ENCODE results near the gene PNISR.

PNISR gene

GRCh38 chr6:99416226-99416625 is 8.9 kb downstream of the PNISR start:
- DNase-seq: no peak
- Histone ChIP-seq H3K9ac (ENCODE audit: low read length) (no peak overlapping the region), H2AFZ (ENCODE audit: low read length) (no peak overlapping the region), H3K27me3 (replicated peaks; ENCODE audit: insufficient read depth, low read length) (no peaks in the 10 kb centered on the region), H3K9me3 (replicated peaks; ENCODE audit: insufficient read depth, low read length) (no peaks in the 10 kb centered on the region), H3K27ac (ENCODE audit: low read length) (no peak overlapping the region), H4K20me1 (ENCODE audit: insufficient read depth, low read length) (peaks cover 33% of the 10 kb centered on the region), H3K79me2 (ENCODE audit: low read length) (peaks cover 99% of the 10 kb centered on the region), H3K4me1 (ENCODE audit: low read length) (no peaks in the 10 kb centered on the region), H3F3A (ENCODE audit: insufficient read depth, low read length) (no peaks in the 10 kb centered on the region), H3K4me2 (ENCODE audit: low read depth, low read length) (no peak overlapping the region), H3K36me3 (replicated peaks; ENCODE audit: insufficient read depth, low read length) (0 out of 2 replicates have a peak, but pooled peaks cover 2% of the 10 kb centered on the region), H3K9me2 (replicated peaks; ENCODE audit: insufficient read depth, low read length) (no peaks in the 10 kb centered on the region), H3K4me3 (ENCODE audit: low read length) (no peak overlapping the region)
- TF ChIP-seq EZH2 (optimal IDR thresholded peaks at IDR 0.05; ENCODE audit: low read depth, low read length) (no peak), EZH2phosphoT487 (IDR thresholded peaks at IDR 0.05; ENCODE audit: low read length) (no peak)
- TF ChIP-seq, protein P1, sequence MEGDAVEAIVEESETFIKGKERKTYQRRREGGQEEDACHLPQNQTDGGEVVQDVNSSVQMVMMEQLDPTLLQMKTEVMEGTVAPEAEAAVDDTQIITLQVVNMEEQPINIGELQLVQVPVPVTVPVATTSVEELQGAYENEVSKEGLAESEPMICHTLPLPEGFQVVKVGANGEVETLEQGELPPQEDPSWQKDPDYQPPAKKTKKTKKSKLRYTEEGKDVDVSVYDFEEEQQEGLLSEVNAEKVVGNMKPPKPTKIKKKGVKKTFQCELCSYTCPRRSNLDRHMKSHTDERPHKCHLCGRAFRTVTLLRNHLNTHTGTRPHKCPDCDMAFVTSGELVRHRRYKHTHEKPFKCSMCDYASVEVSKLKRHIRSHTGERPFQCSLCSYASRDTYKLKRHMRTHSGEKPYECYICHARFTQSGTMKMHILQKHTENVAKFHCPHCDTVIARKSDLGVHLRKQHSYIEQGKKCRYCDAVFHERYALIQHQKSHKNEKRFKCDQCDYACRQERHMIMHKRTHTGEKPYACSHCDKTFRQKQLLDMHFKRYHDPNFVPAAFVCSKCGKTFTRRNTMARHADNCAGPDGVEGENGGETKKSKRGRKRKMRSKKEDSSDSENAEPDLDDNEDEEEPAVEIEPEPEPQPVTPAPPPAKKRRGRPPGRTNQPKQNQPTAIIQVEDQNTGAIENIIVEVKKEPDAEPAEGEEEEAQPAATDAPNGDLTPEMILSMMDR (IDR thresholded peaks at IDR 0.05; ENCODE audit: low read length): no peak

GRCh38 chr6:99415446-99415845 is 9.7 kb downstream of the PNISR start:
- peaks cover 99% of the 10 kb centered on the region for H3K79me2 ChIP-seq (ENCODE audit: low read length)
- TF ChIP-seq, protein P1 (IDR thresholded peaks at IDR 0.05; ENCODE audit: low read length): no peak
- TF ChIP-seq EZH2phosphoT487 (IDR thresholded peaks at IDR 0.05; ENCODE audit: low read length) (no peak), EZH2 (optimal IDR thresholded peaks at IDR 0.05; ENCODE audit: low read depth, low read length) (no peak)
- H3K4me1 ChIP-seq (ENCODE audit: low read length): no peaks in the 10 kb centered on the region
- H3K4me2 ChIP-seq (ENCODE audit: low read depth, low read length): no peak overlapping the region
- H3K9me3 ChIP-seq (replicated peaks; ENCODE audit: insufficient read depth, low read length): no peaks in the 10 kb centered on the region
- no peak overlapping the region for H3K27ac ChIP-seq (ENCODE audit: low read length)
- DNase-seq: no peak
- H3K4me3 ChIP-seq (ENCODE audit: low read length): no peak overlapping the region
- peaks cover 25% of the 10 kb centered on the region for H4K20me1 ChIP-seq (ENCODE audit: insufficient read depth, low read length)
- no peaks in the 10 kb centered on the region for H3K27me3 ChIP-seq (replicated peaks; ENCODE audit: insufficient read depth, low read length)
- H3K9me2 ChIP-seq (replicated peaks; ENCODE audit: insufficient read depth, low read length): no peaks in the 10 kb centered on the region
- H3F3A ChIP-seq (ENCODE audit: insufficient read depth, low read length): no peaks in the 10 kb centered on the region
- no peak overlapping the region for H3K9ac ChIP-seq (ENCODE audit: low read length)
- no peak overlapping the region for H2AFZ ChIP-seq (ENCODE audit: low read length)
- peaks cover 6% of the 10 kb centered on the region; the same call in 1 of the 2 replicates for H3K36me3 ChIP-seq (replicated peaks; ENCODE audit: insufficient read depth, low read length)

GRCh38 chr6:99412065-99412464 is 13.0 kb downstream of the PNISR start:
- no peak overlapping the region for H3K4me2 ChIP-seq (ENCODE audit: low read depth, low read length)
- peaks cover 10% of the 10 kb centered on the region for H4K20me1 ChIP-seq (ENCODE audit: insufficient read depth, low read length)
- no peaks in the 10 kb centered on the region for H3K9me3 ChIP-seq (replicated peaks; ENCODE audit: insufficient read depth, low read length)
- H3K36me3 ChIP-seq (replicated peaks; ENCODE audit: insufficient read depth, low read length): peaks cover 20% of the 10 kb centered on the region
- no peaks in the 10 kb centered on the region for H3K9me2 ChIP-seq (replicated peaks; ENCODE audit: insufficient read depth, low read length)
- H3K4me3 ChIP-seq (ENCODE audit: low read length): no peak overlapping the region
- H3K27ac ChIP-seq (ENCODE audit: low read length): no peak overlapping the region
- no peak for DNase-seq
- no peak overlapping the region for H2AFZ ChIP-seq (ENCODE audit: low read length)
- no peak overlapping the region for H3K9ac ChIP-seq (ENCODE audit: low read length)
- no peaks in the 10 kb centered on the region for H3K27me3 ChIP-seq (replicated peaks; ENCODE audit: insufficient read depth, low read length)
- TF ChIP-seq, protein P1 (IDR thresholded peaks at IDR 0.05; ENCODE audit: low read length): no peak
- no peak for TF ChIP-seq EZH2 (optimal IDR thresholded peaks at IDR 0.05; ENCODE audit: low read depth, low read length)
- TF ChIP-seq EZH2phosphoT487 (IDR thresholded peaks at IDR 0.05; ENCODE audit: low read length): no peak
- H3F3A ChIP-seq (ENCODE audit: insufficient read depth, low read length): no peaks in the 10 kb centered on the region
- no peaks in the 10 kb centered on the region for H3K4me1 ChIP-seq (ENCODE audit: low read length)
- H3K79me2 ChIP-seq (ENCODE audit: low read length): peaks cover 75% of the 10 kb centered on the region
